NCI-H2081 treated with DMSO at 0.1 percent for 48 hours (cell line): Measurements from ENCODE around the gene SLC17A3.

Source experiments
- DNase-seq: peaks from one replicate; lab custom pipeline; 2025; lab: John Stamatoyannopoulos, UW

The SLC17A3 gene

DNA sequence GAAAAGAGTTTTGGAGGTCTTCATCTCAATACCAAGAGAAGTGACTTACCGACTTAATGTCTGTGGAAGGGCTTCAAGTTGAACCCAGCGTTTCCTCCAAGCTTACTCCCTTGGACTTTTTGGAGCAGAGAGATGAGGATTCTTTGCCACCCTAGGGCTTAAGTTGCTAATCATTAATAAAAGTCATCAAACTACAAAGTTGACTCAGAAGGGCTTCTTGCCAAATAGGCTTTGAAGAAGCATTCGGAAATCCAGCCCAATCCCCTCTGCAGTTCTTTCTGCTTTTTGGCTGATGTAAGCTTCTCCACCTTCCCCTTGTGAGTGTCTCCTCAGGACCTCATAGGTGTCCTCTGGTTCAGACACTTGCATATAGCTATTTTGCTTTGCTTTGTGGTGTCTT lies at the start of gene SLC17A3:
TSS of gene SLC17A3 (minus strand) at position 126 of the 400 bp plus-strand sequence. CDS start 5,856 bp downstream, outside the sequence.
- DNase-seq: no peak

- no peak for DNase-seq
Measured at GRCh38 chr6:25922301-25922700, 48.3 kb upstream of the SLC17A3 start.

- no peak for DNase-seq
Measured at GRCh38 chr6:25921525-25922203, 47.6 kb upstream of the SLC17A3 start.

GRCh38 chr6:25919657-25920056 lies 45.6 kb upstream of the SLC17A3 start:
- DNase-seq: no peak

DNA sequence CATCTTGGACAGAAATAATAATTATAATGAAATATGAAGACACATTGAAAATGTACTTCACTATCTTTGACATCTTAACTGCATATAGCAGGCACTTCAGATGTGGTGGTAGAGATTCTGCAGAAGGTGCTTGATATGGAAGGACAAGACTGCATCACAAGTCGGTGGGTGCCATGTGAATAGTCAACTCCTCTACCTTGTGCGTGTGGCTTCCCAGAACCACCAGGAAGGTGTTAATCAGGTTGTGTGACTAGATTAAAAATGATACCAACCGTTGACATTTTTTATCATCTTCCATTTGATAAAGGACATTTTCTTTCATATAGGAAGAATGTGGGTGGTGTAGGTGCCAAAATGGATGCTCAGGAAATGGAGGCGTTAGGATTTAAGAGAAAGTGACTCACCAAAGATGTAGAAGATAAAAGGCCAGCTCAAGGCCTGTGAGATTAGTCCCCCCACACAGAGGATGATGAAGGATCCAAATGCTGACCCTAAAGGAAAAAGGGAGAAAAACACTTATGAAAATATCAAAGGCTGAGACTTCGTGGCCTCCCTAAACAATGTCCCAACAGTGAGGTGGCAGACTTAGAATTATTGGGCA lies 44.1 kb upstream of the SLC17A3 start:
- no peak for DNase-seq

GRCh38 chr6:25916789-25917490 lies 42.9 kb upstream of the SLC17A3 start:
- no peak for DNase-seq

DNA sequence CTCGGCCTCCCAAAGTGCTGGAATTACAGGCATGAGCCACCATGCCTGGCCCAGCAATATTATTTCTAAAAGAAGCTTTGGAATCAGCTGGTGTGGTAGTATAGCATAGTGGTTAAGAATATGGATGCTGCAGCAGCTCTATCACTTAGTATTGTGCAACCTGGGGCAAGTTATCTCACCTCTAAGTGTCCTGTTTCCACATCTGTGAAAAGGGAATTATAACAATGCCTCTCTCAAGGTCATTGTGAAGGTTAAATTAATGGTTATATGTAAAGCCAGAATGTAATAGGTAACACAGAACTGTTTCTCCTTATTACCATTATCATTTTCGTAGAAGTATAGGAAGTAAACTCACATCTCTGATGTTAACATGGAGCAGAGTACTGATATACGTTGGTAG lies 42.3 kb upstream of the SLC17A3 start:
- DNase-seq: no peak

GRCh38 chr6:25913741-25914140 lies 39.7 kb upstream of the SLC17A3 start:
- no peak for DNase-seq

DNA sequence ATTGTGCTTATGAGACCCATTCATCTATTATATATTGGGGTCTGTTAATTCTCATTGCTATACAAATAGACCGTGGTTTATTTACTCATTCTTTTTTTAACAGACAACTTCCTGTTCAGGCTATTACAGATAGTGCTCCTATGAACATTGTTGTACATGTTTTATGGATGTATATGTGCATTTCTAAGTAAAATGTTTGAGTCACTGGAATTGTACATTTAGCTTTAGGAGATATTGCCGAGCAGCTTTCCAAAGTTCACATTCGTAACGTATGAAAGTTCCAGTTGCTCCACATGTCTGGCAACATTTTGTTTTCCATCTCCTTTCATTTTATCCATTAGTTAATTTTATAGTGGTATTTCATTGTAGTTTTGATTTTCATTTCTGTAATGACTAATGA lies 37.3 kb upstream of the SLC17A3 start:
- DNase-seq: no peak

- no peak for DNase-seq
Measured at GRCh38 chr6:25907475-25908014, 33.5 kb upstream of the SLC17A3 start.

- no peak for DNase-seq
Measured at GRCh38 chr6:25903467-25904099, 29.5 kb upstream of the SLC17A3 start.

- no peak for DNase-seq
Measured at GRCh38 chr6:25902071-25902470, 28.0 kb upstream of the SLC17A3 start.

- no peak for DNase-seq
Measured at GRCh38 chr6:25900843-25901242, 26.8 kb upstream of the SLC17A3 start.

- no peak for DNase-seq
Measured at GRCh38 chr6:25899580-25900408, 25.8 kb upstream of the SLC17A3 start.

- no peak for DNase-seq
Measured at GRCh38 chr6:25899123-25899522, 25.1 kb upstream of the SLC17A3 start.

GRCh38 chr6:25898289-25898977 lies 24.4 kb upstream of the SLC17A3 start:
- DNase-seq: no peak

DNA sequence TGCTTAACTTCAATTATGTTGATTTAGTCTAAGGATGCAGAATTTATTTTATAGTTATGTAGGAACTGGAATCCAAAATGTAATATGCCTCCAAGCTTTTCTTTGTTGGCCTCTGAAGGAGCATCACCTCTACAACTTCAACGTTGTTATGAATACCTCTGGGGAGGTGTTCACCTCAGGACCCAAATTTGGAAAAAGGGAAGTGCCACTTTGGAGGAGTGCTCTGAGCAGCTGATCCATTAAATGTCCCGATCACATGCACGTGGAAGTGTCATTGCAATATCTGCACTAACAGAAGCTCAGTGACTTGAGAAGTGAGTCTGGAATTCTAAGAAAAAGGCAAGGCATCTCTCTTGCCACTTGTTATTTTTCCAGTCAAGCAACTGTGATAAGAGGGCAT lies 22.2 kb upstream of the SLC17A3 start:
- DNase-seq: no peak

- no peak for DNase-seq
Measured at GRCh38 chr6:25895771-25896170, 21.7 kb upstream of the SLC17A3 start.

- DNase-seq: no peak
Measured at GRCh38 chr6:25893778-25894177, 19.7 kb upstream of the SLC17A3 start.

DNA sequence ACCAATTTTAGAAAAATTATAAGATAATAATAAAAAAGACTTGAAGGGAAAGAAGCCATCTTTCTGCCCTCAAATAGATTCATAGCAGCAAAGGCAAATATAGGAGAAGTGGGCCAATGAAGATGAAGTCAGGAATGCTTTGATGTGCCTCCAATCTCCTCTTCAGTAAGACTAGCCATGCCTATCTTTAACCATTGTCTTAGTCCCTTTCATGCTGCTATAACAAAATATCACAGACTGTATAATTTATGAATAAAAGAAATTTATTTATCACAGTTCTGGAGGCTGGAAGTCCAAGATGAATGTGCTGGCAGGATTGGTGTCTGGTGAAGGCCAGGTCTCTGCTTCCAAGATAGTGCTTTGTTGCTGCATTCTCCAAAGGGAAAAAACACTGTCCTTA lies 18.8 kb upstream of the SLC17A3 start:
- DNase-seq: no peak
